ENCODE data around the gene ZNF606. TPM values are rescaled to one million over a fixed set of nuclear protein-coding genes. Genes with fewer than 3 reads are reported as not detected.

Gene ZNF606
- total RNA-seq, 1 donor from 2014 or later: 15.4 TPM

- DNase-seq (no peak), ATAC-seq (no peak)
- intact Hi-C loops (cut with DNase I): no loop called here
- Histone ChIP-seq H3K4me3 (no peak overlapping the region), H3K4me1 (peaks cover 8% of the 10 kb centered on the region), H3K27ac (no peak overlapping the region), H3K36me3 (peaks cover 23% of the 10 kb centered on the region), H3K27me3 (no peaks in the 10 kb centered on the region), H3K9me3 (peaks cover 37% of the 10 kb centered on the region)
- TF ChIP-seq, protein P1, sequence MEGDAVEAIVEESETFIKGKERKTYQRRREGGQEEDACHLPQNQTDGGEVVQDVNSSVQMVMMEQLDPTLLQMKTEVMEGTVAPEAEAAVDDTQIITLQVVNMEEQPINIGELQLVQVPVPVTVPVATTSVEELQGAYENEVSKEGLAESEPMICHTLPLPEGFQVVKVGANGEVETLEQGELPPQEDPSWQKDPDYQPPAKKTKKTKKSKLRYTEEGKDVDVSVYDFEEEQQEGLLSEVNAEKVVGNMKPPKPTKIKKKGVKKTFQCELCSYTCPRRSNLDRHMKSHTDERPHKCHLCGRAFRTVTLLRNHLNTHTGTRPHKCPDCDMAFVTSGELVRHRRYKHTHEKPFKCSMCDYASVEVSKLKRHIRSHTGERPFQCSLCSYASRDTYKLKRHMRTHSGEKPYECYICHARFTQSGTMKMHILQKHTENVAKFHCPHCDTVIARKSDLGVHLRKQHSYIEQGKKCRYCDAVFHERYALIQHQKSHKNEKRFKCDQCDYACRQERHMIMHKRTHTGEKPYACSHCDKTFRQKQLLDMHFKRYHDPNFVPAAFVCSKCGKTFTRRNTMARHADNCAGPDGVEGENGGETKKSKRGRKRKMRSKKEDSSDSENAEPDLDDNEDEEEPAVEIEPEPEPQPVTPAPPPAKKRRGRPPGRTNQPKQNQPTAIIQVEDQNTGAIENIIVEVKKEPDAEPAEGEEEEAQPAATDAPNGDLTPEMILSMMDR (IDR thresholded peaks at IDR 0.05): no peak
Observed at GRCh38 chr19:58000677-58001076, 1.9 kb downstream of the ZNF606 start.

- Histone ChIP-seq H3K4me3 (no peak overlapping the region), H3K27ac (no peak overlapping the region), H3K4me1 (no peaks in the 10 kb centered on the region), H3K36me3 (peaks cover 16% of the 10 kb centered on the region), H3K9me3 (peaks cover 78% of the 10 kb centered on the region), H3K27me3 (no peaks in the 10 kb centered on the region)
- TF ChIP-seq, protein P1 (IDR thresholded peaks at IDR 0.05): no peak
- DNase-seq (no peak), ATAC-seq (no peak)
- intact Hi-C loops (cut with DNase I): no loop called here
Observed at GRCh38 chr19:57992841-57993240, 9.8 kb downstream of the ZNF606 start.

GRCh38 chr19:57978586-57979289 is 23.9 kb downstream of the ZNF606 start:
- intact Hi-C loops (cut with DNase I): no loop called here
- Histone ChIP-seq H3K27ac (no peak overlapping the region), H3K36me3 (peaks cover 43% of the 10 kb centered on the region), H3K9me3 (peaks cover 100% of the 10 kb centered on the region), H3K4me1 (no peaks in the 10 kb centered on the region), H3K27me3 (no peaks in the 10 kb centered on the region), H3K4me3 (no peak overlapping the region)
- ATAC-seq (no peak), DNase-seq (no peak)
- TF ChIP-seq, protein P1 (IDR thresholded peaks at IDR 0.05): no peak

DNA sequence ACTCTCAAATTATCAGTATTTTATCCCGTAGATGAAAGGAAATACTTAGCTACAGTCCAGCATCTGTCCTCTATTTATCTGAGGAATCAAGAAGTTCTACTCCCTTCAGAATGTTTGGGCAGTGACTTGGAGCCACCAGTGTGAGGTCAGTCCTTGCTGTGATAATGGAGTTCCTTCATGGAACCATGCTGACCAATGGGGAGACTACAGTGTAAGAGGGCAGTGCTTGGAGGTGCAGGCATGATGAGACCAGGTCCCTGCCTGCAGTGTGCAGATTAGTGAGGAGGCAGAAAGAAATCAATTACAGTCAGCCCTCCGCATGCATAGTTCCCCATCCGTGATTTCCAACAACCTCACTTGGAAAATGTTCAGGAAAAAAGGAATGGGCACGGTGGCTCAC is 28.2 kb downstream of the ZNF606 start, which contains the start of gene C19orf18:
C19orf18 (minus strand) TSS at position 101 of the 400 bp plus-strand sequence. CDS start 102 bp downstream, outside the sequence.
- Histone ChIP-seq H3K36me3 (peaks cover 2% of the 10 kb centered on the region), H3K9me3 (peaks cover 87% of the 10 kb centered on the region), H3K4me1 (no peaks in the 10 kb centered on the region), H3K27ac (no peak within 1 kb of the TSS), H3K4me3 (no peak within 1 kb of the TSS), H3K27me3 (no peaks in the 10 kb centered on the region)
- DNase-seq: no peak
- no peak for ATAC-seq
- TF ChIP-seq, protein P1 (IDR thresholded peaks at IDR 0.05): no peak
- intact Hi-C loops (cut with DNase I): no loop called here

DNA sequence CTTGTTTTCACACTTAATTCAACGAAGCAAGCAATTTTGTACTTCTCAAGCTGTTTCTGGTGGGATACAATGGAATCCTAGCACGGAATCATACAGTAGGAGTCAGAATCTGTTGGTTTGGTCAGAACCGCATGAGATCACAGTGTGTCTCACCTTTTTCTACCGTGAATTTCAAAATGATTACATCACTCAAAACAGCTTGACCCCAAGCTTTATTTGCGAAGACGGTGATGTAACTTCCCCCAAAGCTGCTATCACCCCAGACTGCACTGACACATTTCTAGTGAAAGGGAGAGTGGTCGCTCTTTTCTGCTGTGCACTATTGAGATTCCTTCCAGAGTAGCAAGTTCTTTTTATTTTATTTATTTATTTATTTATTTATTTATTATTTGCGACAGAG is 37.9 kb downstream of the ZNF606 start:
- H3K9me3 ChIP-seq: peaks cover 46% of the 10 kb centered on the region

More for the DNA sequence above, 37.9 kb downstream of the ZNF606 start:
- H3K27me3 ChIP-seq: no peaks in the 10 kb centered on the region
- no peak overlapping the region for H3K27ac ChIP-seq
- ATAC-seq: no peak
- intact Hi-C loops (cut with DNase I): no loop called here
- H3K4me1 ChIP-seq: no peaks in the 10 kb centered on the region
- no peak overlapping the region for H3K4me3 ChIP-seq
- no peaks in the 10 kb centered on the region for H3K36me3 ChIP-seq
- no peak for DNase-seq
- TF ChIP-seq, protein P1 (IDR thresholded peaks at IDR 0.05): no peak
